GM12892 (cell line): Measurements from ENCODE around the gene NEU1.

Experiments used
- DNase-seq: peaks from one replicate; pipeline ENCODE4 v3.0.0; 2011; ENCODE audit not compliant: insufficient read length
- FAIRE-seq: peaks from 2 replicates; lab custom pipeline; 2011; peaks lifted over from hg19 to GRCh38; lab: Jason Lieb, UNC
- POLR2A ChIP-seq: IDR thresholded peaks from 2 replicates; pipeline ENCODE4 v1.6.1; 2011; ENCODE audit warnings: low read depth, low read length, control low read depth
- POLR2AphosphoS5 ChIP-seq: IDR thresholded peaks from 2 replicates; pipeline ENCODE4 v1.6.1; 2011; ENCODE audit warnings: low read depth, low read length, control low read depth
- TAF1 ChIP-seq: IDR thresholded peaks from 2 replicates; pipeline ENCODE4 v1.6.1; 2011; ENCODE audit warnings: low read depth, mild to moderate bottlenecking, control low read depth, low read length, borderline replicate concordance

Gene NEU1

GRCh38 chr6:31888276-31889258 lies 25.9 kb upstream of the NEU1 start:
- DNase-seq (peak; percentile 68), FAIRE-seq (no peak)
- TF ChIP-seq POLR2AphosphoS5 (no peak), TAF1 (no peak), POLR2A (no peak)

- TF ChIP-seq POLR2AphosphoS5: no peak
- no peak for TF ChIP-seq TAF1
- TF ChIP-seq POLR2A: no peak
- FAIRE-seq (no peak), DNase-seq (no peak)
Measured at GRCh38 chr6:31887173-31888007, 24.8 kb upstream of the NEU1 start.

GRCh38 chr6:31886541-31886991 lies 23.9 kb upstream of the NEU1 start:
- FAIRE-seq (no peak), DNase-seq (no peak)
- no peak for TF ChIP-seq POLR2A

- FAIRE-seq (no peak), DNase-seq (no peak)
- no peak for TF ChIP-seq POLR2AphosphoS5
- no peak for TF ChIP-seq TAF1
- TF ChIP-seq POLR2A: no peak
Measured at GRCh38 chr6:31884528-31885035, 22.0 kb upstream of the NEU1 start.

GRCh38 chr6:31883676-31884075 lies 21.1 kb upstream of the NEU1 start:
- no peak for TF ChIP-seq POLR2A
- TF ChIP-seq POLR2AphosphoS5: no peak
- TF ChIP-seq TAF1: no peak
- FAIRE-seq (no peak), DNase-seq (no peak)

GRCh38 chr6:31882344-31882743 lies 19.7 kb upstream of the NEU1 start:
- no peak for DNase-seq
- TF ChIP-seq TAF1 (no peak), POLR2A (no peak), POLR2AphosphoS5 (no peak)
- FAIRE-seq: no peak

- DNase-seq (no peak), FAIRE-seq (no peak)
- no peak for TF ChIP-seq POLR2A
- no peak for TF ChIP-seq POLR2AphosphoS5
- TF ChIP-seq TAF1: no peak
Measured at GRCh38 chr6:31881136-31881859, 18.7 kb upstream of the NEU1 start.

GRCh38 chr6:31880616-31881015 lies 18.0 kb upstream of the NEU1 start:
- DNase-seq (no peak), FAIRE-seq (no peak)
- TF ChIP-seq TAF1 (no peak), POLR2AphosphoS5 (no peak), POLR2A (no peak)

- TF ChIP-seq TAF1 (no peak), POLR2A (no peak), POLR2AphosphoS5 (no peak)
- FAIRE-seq (no peak), DNase-seq (no peak)
Measured at GRCh38 chr6:31879901-31880300, 17.3 kb upstream of the NEU1 start.

GRCh38 chr6:31879143-31879542 lies 16.5 kb upstream of the NEU1 start:
- DNase-seq (no peak), FAIRE-seq (no peak)
- no peak for TF ChIP-seq POLR2AphosphoS5
- no peak for TF ChIP-seq POLR2A
- no peak for TF ChIP-seq TAF1
